GM11168 (cell line): ENCODE measurements around the gene DNAJC5.

Experiments
- in situ Hi-C: fragments of 300-500 bp; cut with MboI; formaldehyde crosslinking; loops from one replicate; pipeline ENCODE4 v1.12.0; 2022; ENCODE audit warnings: low sequenced_read_pairs; ENCODE audit not compliant: unreplicated experiment

The DNAJC5 gene

DNA sequence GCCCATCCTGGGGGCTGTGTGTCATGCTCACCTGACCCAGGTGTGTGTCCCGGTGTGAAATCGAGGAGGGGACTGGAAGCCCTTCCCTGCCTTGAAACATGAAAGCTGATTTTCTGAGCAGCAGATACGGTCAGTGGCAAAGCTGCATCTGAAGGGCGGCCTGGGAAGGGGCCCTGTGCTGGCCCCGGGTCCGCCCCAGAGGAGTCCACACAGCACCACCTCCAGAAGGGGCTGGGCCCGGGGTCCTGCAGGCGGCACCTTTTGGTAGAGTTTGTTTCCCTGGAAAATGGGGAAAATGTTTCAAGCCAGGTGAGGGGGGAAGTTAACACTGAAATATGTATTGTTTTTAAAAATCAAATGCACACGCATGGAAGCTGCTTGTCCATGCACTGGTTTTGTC is 40.5 kb downstream of the DNAJC5 start:
- in situ Hi-C loops, result no loop called here

DNA sequence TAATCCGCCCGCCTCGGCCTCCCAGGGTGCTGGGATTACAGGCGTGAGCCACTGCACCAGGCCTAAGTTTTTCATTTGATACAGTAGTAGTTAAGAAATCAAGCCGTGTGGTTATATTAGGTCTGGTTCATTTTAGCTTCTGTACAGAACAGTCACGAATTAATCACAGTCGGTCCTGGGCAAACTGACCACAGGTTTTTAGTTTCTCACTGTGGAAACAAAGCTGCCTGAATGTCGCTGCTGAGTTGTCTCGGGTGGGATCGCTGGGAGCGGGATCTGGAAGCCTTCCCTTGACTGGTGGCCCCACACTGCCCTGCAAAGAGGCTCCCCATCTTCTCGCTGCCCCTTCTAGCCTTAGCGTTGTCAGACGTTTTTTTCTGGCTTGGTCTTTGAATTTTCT is 42.7 kb downstream of the DNAJC5 start:
- in situ Hi-C loops, result no loop called here

DNA sequence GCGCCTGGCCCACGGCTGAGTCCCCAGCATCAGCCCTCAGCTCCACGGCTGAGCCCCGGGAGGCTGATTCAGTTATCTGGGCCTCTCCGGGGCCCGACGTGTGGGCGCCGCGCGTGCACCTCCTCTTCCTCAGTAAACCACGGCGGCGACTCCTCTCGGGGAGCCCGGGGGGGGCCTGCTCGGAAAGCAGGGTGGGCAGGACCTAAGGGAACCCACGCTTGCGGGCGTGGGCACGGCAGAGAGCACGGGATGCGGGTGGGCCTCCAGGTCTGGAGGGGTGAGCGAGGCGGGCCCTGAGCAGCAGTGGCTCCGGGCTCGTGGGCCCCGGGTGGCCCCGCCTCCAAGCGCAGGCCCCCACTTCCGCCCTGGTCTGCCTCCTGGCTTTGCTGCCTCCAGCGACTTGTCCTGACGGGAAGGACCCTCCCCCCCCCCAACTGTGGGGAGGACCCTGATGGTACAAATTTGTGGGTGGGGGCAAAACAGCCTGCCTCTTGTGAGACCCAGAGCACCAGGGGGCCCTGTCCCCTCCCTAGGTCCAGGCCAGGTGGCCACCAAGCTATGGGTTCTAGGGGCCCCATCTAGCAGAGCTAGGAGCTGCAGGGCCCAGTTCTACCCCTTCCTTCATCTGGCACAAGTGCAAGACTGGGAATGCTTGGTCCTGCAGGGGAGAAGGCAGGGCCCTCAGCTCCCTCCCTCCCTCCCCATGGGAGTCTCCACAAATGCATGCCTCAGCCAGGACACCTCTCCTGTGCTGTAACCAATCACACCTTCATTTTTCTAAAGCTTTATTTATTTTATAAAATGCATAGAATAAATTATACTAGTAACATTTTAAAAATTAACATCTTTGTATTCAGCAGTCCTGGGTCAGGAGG is 44.4 kb downstream of the DNAJC5 start:
- in situ Hi-C loops, result no loop called here

DNA sequence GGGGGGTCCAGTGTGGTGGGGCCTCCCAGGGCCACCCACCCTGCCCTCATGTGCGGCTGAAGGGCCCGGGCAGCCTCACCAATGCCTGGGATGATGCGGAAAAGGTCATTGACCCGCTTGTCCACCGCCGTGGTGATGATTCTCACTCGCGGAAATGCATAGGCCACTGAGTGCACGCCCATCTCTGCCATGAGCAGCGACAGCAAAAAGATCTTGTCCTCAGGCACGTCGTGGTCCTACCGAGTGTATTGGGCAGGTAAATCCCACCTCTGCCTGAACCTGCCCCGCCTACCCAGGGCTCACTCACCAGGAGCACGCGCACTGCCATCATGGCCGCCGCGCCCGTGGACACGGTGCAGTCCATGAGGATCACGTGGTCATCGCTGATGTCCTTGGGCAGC is 45.1 kb downstream of the DNAJC5 start:
- in situ Hi-C loops, result no loop called here

DNA sequence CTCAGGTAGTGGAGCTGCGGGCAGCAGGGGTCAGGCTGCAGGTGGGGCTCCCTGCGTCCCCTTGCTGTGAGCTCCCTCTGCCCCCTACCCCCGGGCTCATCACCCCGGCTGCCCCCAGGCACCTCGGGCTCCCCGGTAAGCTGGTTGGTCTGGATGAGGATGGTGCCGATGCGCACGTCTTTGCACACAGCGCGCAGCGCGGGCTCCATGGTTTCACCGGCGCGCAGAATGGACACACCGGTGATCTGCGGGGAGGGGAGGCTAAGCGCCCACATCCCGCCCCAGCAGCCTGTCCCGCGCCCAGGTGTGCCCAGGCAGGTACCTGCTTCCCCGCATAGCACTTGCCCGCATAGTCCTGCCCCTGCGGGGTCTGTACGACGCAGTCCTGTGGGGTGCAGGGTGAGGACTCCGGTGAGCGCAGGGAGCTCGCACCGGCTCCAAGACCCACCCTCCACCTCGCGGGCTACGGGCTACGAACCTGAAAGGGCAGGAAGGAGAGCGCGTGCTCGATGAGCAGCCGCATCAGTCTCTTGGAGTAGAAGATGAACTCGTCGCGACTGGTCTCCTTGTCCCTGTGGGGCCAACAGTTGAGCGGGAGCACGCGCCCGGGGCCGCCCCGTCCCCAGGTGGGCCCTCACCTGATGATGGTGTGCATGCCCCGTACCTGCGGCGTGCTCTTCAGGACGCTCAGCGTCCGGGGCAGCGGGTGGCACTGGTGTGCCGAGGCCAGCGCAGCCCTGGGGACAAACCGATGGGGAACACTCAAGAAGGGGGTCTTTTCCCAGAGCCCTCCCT is 45.7 kb downstream of the DNAJC5 start:
- in situ Hi-C loops, result no loop called here

DNA sequence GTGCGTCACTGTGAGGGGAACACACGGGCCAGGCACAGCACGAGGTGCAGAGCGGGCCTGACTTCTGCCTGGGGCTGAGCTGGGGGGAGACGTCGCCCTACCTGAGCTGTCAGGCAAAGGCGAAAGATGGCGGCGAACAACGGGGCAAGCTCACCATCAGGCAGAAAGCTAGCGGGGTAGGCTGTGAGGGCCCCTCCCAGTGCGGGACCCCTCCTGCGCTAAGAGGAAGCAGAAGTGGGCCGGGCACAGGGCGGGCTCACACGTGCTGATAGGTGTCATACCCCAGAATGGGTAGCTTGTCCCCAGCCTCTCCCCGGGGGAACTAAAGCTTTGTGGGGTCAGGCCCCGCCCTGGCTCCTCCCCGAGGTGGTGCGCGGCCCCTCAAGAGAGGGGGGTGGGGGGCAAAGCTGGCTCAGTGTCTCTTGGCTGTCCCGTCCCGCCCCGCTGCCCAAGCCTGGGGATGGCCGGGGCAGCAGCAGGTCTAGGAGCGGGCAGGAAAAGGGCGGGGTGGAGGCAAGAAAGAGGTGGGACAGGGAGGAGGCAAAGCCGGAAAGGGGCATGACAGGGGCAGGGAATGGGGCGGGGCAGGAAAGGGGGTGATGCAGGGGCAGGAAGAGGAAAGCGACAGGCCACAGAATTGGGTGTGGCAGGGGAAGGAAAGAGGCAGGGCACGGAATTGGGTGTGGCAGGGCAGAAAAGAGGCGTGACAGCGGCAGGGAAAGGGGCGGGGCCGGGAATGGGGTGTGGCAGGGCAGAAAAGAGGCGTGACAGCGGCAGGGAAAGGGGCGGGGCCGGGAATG is 46.6 kb downstream of the DNAJC5 start:
- in situ Hi-C loops, result no loop called here

DNA sequence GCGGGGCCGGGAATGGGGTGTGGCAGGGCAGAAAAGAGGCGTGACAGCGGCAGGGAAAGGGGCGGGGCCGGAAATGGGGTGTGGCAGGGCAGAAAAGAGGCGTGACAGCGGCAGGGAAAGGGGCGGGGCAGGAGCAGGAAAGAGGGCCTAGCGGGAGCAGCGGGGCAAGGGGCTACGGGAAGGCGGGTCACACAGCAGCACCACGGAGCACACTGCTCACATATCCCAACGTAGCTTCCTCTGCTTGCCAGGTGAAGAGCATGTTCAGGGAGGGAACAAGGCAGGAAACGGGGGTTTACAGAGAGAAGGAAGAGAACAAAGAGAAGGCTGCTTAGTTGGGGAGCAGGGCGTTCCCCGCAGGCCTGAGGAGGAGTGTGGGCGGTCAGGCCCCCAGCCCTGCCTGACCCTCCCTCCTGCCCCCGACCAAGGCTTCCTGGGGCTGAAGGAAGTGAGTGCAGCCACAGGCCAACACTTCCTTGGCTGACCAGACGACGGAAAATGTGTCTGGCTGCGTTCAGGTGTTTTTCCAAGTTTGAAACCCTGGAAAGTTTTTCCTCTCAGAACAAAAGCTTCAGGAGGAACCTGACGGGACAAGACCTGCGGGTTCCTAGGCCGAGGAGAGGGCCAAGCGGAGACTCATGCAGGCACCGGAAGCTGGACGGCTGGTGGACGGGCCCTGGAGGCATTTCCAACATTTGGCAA is 47.5 kb downstream of the DNAJC5 start:
- in situ Hi-C loops, result no loop called here

DNA sequence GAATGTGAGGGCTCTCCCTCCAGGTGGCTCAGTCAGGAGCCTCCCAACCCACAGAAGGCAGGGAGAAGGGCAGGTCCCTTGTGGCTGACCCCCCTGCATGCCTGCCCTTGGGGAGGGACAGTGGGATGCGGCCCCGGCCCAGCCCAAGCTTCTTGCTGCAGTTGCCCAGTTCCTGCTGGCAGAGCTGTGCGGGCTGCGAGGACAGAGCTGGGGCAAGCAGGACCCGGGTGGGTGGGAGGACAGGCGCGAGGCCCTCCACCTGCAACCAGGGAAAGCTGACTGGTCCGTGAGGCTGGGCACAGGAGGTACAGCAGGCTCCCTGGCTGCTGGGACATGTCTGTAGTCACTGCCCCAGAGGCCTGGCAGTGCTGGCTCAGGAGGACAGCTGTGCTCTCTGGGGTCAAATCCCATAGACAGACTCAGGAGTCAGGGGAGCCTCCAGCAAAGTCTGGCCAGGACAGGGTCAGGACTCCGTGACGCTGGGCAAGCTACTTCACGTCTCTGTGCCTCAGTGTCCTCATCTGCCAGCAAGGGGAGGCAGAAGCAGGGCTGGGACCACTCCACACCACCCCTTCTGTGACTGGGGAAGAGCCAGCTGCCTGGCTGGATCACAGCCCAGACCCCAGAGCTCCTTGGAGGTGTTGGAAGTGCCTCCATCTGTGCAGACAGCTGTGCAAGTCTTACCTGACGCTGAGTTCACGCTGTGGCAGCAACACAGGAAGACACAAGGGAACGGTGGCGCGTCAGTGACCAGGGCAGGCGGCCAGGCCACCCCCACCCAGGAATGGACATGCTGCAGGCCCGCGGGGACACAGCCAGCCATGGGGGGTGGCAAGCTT is 48.3 kb downstream of the DNAJC5 start:
- in situ Hi-C loops, result no loop called here

DNA sequence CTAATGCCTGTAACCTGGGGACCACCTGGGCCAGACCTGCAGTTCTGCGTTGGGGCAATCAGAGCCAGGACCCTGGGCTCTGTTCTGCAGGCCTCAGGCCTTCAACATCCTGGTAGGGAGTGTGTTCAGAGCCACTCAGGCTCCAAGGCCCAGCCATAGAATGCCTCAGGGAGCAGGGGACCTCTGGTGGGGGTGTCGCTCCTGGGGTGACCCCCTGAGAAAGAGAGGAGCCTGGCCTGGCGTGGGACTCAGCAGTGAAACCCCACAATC is 48.8 kb downstream of the DNAJC5 start:
- in situ Hi-C loops, result no loop called here

DNA sequence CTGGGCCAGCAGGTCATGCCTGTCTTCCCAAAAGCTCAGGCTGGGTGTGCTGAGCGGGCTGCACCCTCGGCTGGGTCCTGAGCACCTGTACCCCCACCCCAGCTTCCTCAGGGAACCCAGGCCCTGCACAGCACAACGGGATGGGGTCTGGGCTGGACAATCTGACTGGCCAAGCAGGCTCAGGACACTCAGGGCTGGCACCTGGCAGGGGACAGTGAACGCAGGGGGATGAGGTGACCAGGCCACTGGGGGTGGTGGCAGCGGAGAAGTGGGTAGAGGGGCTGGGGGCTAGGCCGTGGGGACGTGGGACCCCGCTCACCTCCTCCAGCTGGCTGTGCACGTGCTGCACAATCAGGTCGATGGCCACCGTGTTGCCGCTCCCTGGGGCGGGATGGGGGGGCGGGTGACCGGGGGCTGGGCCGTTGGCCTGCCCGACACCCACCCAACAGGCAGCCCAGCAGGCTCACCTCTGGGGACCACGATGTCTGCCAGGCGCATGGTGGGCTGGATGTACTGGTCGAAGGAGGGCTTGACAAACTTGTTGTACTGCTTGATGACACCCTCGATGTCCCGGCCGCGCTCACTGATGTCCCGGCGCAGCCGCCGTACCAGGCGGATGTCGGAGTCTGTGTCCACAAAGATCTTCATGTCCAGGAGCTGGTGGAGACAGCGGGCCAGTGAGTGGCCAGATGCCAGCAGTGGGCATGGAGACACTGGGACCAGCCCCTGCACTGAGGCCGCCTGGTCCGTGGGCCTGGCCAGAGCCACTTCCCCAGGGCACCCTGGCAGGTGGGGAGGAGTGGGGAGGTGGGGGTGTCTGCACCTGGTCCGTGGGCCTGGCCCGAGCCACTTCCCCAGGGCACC is 49.4 kb downstream of the DNAJC5 start:
- in situ Hi-C loops, result no loop called here

DNA sequence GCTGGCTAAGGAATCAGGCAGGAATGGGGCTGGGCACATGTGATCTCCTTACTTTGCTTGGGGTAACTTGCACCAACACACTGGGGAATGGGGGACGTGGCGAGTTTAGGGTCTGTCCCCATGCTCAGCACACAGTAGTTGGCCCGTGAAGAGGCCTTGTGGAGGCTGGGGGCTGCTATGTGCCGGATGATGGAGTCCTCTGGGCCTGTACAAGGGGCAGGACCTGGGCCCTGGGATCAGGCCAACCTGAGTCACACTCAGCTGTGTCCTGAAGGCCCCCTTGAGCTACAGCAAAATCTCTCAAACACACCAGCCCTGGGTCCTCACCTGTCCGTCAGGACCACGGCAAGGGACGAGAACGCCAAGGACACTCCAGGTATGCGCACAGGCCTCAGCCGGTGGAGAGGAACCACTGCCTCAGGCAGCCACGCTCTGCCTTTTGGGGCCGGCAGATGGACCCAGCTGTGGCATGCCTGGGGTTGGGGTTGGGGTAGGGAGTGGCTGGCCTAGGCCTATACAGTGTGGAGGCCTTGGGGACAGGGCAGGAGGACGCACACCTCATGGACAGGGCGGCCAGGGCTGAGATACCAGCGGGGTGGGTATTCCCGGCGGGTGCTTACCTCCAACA is 50.2 kb downstream of the DNAJC5 start:
- in situ Hi-C loops, result no loop called here

DNA sequence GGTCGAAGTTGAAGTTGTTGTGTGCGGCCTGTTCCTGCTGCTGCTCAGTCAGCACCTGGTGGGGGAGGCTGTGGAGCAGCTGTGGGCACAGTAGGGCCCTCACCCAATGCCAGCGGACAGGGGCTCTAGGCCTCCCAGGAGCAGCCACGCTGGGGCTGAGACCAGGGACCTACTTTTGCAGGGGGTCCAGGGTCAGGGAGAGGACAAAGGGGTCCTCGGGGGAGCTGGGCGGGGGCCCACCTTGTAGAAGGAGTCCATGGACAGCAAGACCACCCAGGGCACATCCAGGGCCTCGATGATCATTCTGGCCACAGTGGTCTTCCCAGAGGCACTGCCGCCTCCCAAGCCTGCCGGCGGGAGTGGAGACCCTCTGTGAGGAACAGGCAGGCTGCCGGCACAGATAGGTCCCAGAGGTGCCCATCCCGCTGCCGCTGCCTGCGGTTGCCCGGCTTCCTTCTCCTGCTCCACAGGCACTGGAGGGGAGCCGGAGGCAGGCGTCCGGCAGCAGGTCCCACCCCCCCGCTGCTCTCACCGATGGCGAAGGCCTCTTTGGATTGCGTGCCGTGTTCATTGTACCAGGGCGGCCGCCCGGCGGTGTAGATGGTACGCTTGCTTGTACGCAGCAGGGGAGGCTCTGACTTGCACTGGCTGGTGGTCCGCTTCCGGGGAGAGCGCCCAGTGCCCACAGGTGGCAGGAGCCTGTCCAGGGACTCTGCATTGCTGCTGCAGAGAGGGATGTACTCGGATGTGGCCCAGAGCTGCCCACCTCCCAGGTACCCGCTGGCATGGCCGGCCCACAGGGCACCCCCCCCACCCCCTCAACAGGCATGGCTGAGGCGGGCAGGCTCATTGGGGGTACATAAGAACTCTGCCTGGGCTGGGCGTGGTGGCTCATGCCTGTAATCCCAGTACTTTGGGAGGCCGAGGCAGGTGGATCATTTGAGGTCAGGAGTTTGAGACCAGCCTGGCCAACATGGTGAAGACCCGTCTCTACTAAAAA is 51.3 kb downstream of the DNAJC5 start:
- in situ Hi-C loops, result no loop called here

DNA sequence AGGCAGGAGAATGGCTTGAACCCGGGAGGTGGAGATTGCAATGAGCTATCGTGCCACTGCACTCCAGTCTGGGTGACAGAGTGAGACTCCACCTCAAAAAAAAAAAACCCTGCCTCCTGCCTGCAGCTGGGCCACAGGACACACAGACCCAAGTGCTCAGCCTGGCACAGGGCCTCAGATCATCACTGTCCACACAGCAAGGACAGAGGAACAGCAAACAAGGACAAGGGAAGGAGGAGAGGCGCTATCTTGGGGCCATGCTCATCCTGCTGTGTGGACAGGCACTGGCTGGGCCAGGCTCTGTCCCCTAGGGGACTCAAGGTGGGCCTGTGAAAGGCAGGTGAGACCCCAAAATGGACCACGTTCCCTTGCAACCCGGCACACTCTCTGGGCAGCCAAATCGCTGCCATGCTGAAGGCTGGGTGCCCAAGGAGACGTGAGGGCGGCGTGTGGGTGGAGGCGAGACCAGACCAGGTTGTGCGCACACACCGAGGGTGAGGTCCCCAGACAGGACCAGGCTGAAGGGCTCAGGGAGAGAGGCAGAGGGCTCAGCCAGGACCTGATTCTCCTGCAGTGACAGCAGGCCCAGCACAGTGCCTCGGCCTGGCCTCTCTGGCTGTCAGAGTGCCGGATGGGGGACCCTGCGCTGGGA is 52.2 kb downstream of the DNAJC5 start:
- in situ Hi-C loops, result no loop called here

DNA sequence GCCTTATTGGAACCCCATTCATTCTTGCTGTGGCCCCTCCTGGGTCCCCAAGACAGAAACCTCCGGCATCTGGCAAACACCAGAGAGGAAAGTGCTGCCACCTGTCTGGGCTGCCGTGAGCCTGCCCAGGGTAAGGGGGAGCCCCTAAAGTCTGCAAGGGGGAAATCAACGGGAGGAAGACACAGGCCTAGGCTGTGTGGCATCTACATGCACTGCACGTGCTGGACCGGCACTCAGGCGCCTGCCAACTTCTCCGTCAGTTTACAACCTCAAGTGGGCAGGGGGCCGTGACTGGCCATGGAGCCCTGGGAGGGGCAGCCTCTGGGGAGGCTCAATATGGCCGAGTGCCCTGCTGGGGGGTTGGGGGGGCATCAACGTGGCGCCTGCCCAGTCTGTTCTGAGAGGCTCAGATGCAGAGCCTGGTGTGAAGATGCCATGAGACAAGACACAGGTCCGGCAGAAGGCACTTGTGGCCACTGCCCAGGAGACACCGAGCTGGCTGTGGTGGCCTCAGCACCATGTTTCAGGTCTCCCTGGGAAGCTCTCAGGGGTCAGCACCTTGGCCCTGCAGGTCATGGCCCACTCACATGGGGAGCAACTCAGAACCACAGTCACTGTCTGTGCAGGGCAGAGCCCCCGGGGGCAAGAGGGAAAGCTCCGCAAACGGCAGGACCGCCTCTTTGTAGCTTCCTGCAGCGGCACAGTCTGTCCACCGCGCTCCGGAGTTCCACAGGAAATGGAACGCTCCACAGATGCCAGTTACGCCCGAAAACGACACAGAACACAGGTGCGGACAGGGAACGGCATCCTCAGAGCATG is 52.9 kb downstream of the DNAJC5 start:
- in situ Hi-C loops, result no loop called here

DNA sequence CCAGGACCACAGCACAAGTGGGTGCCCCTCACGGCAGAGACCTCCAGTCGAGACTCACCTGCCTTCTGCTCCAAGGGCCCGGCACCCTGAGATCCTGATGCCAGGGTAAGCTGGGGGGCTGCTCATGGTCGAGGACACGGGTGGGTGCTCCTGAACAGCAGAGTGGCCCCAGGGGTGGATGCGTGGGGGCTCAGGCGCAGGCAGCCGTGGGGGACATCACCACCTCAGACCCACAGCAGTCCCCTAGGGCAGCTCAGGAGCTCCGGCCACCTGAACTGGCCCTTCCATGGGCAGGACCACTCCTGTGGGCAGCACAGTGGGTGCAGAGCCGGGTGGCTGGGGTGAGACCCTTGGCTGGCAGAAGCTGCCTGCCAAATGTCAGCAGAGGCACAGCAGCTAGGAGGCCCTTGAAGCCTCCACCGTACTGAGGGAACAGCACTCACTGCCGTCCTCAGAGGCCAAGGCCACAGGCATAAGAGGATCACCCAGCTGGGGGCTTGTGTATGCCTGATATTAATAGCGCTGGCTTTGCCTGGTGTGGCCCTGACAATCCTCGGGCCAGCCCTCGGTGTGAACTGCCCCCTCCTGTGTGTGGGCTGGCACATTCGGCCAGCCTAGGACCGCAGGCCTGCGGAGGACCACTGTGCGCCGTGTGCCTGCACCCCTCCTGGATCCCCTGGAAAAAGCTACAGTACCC is 55.9 kb downstream of the DNAJC5 start:
- in situ Hi-C loops, result no loop called here
